Spleen (tissue), 7 donors: ENCODE measurements around the gene CHD9.

Experiments used
- POLR2A ChIP-seq, 3 donors: fragments of 450-650 bp; IDR thresholded peaks; one replicate each; pipeline ENCODE4 v1.5.1; 2017; ENCODE audit warnings: antibody characterized with exemption in 3 of 3, mild to moderate bottlenecking in 1 of 3
- POLR2AphosphoS5 ChIP-seq, 3 donors: sonication (generic); formaldehyde crosslinking; IDR thresholded peaks; one replicate each; pipeline ENCODE4 v1.5.1; 2017; ENCODE audit warnings: antibody characterized with exemption in 3 of 3
- TF ChIP-seq, protein P1 (sequence below), 11 experiments: fragments of 200-600 bp in 7 of 11; fragments of 450-650 bp in 4 of 11; sonication (generic) in 4 of 11; IDR thresholded peaks in 8 of 11; conservative IDR thresholded peaks in 3 of 11; 1 replicate in 7 of 11; 2 replicates in 4 of 11; pipeline versions ENCODE4 v1.4.0 to v1.8.0; 2016 to 2021; ENCODE audit warnings: antibody characterized with exemption in 11 of 11, inconsistent platforms in 4 of 11, mild to moderate bottlenecking in 1 of 11
- donor health status: DM: no; HTN: no; CAD: no; lungs with moderate emphysema.
- donor health status: DM: no; HTN: no; CAD: no.
- donor health status: DM: no; HTN: no; CAD: no.

DNA sequence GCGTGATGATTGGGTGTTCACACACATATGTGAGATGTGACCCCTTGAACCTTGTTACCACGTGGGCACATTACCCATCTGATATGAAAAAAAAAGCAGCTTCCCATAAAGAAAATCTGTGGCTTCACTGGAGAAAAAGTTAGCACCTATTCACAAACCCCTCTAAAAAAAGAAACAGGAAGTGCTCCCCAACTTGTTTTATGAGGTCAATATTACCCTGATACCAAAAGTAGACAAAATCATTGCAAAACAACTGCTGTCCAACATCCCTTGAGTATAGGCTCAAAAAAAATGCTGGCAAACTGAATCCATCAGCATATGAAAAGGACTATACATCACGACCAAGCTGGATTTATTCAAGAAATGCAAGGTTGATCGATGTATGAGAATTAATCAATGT, 279.8 kb downstream of the CHD9 start:
- TF ChIP-seq, protein P1, sequence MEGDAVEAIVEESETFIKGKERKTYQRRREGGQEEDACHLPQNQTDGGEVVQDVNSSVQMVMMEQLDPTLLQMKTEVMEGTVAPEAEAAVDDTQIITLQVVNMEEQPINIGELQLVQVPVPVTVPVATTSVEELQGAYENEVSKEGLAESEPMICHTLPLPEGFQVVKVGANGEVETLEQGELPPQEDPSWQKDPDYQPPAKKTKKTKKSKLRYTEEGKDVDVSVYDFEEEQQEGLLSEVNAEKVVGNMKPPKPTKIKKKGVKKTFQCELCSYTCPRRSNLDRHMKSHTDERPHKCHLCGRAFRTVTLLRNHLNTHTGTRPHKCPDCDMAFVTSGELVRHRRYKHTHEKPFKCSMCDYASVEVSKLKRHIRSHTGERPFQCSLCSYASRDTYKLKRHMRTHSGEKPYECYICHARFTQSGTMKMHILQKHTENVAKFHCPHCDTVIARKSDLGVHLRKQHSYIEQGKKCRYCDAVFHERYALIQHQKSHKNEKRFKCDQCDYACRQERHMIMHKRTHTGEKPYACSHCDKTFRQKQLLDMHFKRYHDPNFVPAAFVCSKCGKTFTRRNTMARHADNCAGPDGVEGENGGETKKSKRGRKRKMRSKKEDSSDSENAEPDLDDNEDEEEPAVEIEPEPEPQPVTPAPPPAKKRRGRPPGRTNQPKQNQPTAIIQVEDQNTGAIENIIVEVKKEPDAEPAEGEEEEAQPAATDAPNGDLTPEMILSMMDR (IDR thresholded peaks at IDR 0.05 in 8 of 11, conservative IDR thresholded peaks at IDR 0.05 in 3 of 11) = no peak
- no peak for TF ChIP-seq POLR2AphosphoS5 (IDR thresholded peaks at IDR 0.05)
- TF ChIP-seq POLR2A (IDR thresholded peaks at IDR 0.05) = no peak
